GM18508 (cell line): ENCODE results near the gene JUNB.

ENCODE experiments used
- ATAC-seq: cut with Tn5 transposase; IDR thresholded peaks from one replicate; pipeline ENCODE4 v1.9.1; 2021; ENCODE audit warnings: moderate number of reproducible peaks; ENCODE audit not compliant: insufficient read depth, unreplicated experiment

Gene JUNB

GRCh38 chr19:12773571-12773970, 17.7 kb upstream of the JUNB start:
- ATAC-seq, result no peak

GRCh38 chr19:12774588-12775555, 16.4 kb upstream of the JUNB start, which contains the start of gene HOOK2:
Gene HOOK2 (minus strand): TSS chr19:12775552. CDS start chr19:12775449, 103 bp downstream.
- no peak for ATAC-seq

- no peak for ATAC-seq
Observed at GRCh38 chr19:12777217-12778016, 13.9 kb upstream of the JUNB start.

- ATAC-seq, result no peak
Observed at GRCh38 chr19:12778017-12778904, 13.0 kb upstream of the JUNB start.

GRCh38 chr19:12778905-12779161, 12.5 kb upstream of the JUNB start:
- ATAC-seq, result no peak

GRCh38 chr19:12779162-12779993, 11.9 kb upstream of the JUNB start:
- no peak for ATAC-seq

- ATAC-seq, result no peak
Observed at GRCh38 chr19:12782174-12782423, 9.2 kb upstream of the JUNB start.

- ATAC-seq, result no peak
Observed at GRCh38 chr19:12782424-12783290, 8.6 kb upstream of the JUNB start.

- no peak for ATAC-seq
Observed at GRCh38 chr19:12783291-12783848, 7.9 kb upstream of the JUNB start.

GRCh38 chr19:12783849-12784393, 7.4 kb upstream of the JUNB start:
- no peak for ATAC-seq

GRCh38 chr19:12784394-12784870, 6.9 kb upstream of the JUNB start:
- ATAC-seq, result no peak

- no peak for ATAC-seq
Observed at GRCh38 chr19:12784871-12785430, 6.3 kb upstream of the JUNB start.

- no peak for ATAC-seq
Observed at GRCh38 chr19:12785431-12786031, 5.8 kb upstream of the JUNB start.

GRCh38 chr19:12786141-12786870, 5.0 kb upstream of the JUNB start:
- ATAC-seq, result no peak

- ATAC-seq, result no peak
Observed at GRCh38 chr19:12786952-12787351, 4.3 kb upstream of the JUNB start.

GRCh38 chr19:12787458-12787857, 3.8 kb upstream of the JUNB start:
- no peak for ATAC-seq
